Stimulated activated CD4-positive, alpha-beta T cell treated with anti-CD3 and anti-CD28 coated beads, Interleukin-4, amount 100 ng/mL, for 1 hour (primary cell): ENCODE data around the gene SELENOI.
"Not testable (repeated sequence)": the region's sequence is repeated elsewhere in the genome, so short reads cannot be mapped to it uniquely, and the experiment has no call there.

ENCODE experiments used
- DNase-seq: peaks from one replicate; pipeline ENCODE4 v3.0.0-alpha.2; 2020

SELENOI gene

DNA sequence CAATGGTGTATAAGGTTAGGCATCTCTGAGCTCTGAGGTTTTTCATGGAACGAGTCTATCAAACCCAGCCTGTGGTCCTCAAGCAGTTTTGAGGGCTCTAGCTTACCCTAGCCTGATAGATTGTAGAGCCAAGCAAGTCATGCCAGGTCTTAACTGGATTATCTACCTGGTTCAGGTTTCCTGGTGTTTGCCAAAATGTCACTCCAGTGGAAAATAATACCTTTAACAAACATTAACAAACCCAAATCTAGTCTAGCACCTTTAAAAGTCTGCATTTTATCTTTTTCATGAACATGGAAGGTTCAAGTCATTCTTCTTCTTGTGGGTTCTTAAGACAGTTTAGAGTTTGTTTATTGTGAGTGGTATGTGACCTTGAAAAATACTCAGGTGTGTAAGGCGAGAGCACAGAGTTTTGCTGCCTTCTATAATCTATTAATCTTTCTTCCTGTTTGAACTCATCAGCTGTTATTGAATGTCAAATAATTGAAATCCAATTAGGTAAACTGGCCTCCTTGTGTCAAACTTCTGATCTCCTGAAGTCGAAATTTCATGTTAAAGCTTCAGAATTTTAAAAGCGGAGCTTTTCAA, 14.0 kb downstream of the SELENOI start:
- no peak for DNase-seq

DNA sequence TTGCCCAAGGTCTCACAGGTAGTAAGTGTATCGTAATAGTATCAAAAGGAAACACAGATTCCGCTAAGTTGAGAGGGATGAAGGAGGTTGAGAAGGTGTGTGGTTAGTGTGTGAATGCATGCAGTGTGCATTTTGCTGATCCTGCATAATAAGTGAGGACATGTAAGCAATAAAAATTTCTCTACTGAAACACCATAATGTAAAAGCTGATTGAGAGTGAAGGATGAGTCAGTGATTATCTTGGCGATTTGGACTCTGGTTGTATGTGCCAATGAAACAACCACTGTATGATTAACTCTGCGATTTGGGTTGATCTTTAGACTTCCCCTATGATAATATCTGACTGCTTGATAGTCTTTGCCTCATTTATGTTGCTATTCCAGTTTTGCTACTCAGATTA, 17.4 kb downstream of the SELENOI start:
- DNase-seq, result no peak

- DNase-seq, result no peak
Measured at GRCh38 chr2:26363958-26364357, 18.0 kb downstream of the SELENOI start.

- no peak for DNase-seq
Measured at GRCh38 chr2:26364669-26365068, 18.7 kb downstream of the SELENOI start.

- no peak for DNase-seq
Measured at GRCh38 chr2:26366957-26367356, 21.0 kb downstream of the SELENOI start.

DNA sequence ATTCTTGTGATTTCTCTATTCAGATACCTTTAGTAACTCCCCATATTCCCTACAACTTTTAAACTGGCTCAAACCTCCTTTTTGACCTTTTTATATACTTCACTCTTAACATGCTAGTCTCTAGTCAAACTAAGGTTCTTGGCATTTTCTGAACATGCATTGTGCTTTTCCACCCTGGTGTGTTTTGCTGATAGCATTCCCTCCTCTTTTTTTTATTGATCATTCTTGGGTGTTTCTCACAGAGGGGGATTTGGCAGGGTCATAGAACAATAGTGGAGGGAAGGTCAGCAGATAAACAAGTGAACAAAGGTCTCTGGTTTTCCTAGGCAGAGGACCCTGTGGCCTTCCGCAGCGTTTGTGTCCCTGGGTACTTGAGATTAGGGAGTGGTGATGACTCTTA, 23.7 kb downstream of the SELENOI start:
- DNase-seq, result not testable (repeated sequence)

GRCh38 chr2:26370909-26371308, 25.0 kb downstream of the SELENOI start:
- not testable (repeated sequence) for DNase-seq

DNA sequence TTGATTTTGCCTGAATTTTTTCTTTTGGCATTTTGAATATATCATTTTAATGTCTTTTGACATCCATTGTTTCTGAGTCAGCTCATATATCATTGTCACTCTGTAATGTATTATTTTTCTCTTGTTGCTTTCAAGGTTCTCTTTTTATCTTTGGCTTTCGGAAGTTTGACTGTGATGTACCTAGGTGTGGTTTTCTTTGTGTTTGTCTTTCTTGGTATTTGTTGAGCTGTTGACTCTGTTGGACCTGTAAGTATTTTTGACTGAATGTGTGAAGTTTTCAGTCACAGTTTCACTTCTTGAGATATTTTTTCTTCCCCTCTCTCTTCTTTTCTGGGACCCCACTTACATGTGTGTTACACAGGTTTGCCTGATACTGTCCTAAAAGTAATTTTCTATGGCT, 30.9 kb downstream of the SELENOI start:
- no peak for DNase-seq

DNA sequence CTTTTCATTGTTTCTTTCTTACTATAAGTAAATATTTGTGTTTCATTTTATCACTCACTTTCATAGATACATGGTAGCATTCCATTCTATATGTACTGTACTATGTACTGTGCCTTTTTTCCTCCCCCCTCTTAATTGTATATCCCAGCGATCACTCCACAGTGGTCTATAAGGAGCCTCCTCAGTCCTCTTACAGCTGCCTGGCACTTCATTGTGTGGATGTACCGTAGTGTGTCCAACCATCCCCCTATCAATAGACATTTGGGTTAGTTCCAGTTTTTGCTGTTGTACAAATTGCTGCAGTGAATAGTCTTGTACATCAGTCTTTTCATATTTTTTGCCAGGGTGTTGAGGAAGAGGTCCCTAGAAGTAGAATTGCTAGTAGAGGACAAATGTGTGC, 34.3 kb downstream of the SELENOI start:
- no peak for DNase-seq

- DNase-seq, result no peak
Measured at GRCh38 chr2:26382564-26382963, 36.6 kb downstream of the SELENOI start.

- DNase-seq, result no peak
Measured at GRCh38 chr2:26384183-26384582, 38.2 kb downstream of the SELENOI start.

DNA sequence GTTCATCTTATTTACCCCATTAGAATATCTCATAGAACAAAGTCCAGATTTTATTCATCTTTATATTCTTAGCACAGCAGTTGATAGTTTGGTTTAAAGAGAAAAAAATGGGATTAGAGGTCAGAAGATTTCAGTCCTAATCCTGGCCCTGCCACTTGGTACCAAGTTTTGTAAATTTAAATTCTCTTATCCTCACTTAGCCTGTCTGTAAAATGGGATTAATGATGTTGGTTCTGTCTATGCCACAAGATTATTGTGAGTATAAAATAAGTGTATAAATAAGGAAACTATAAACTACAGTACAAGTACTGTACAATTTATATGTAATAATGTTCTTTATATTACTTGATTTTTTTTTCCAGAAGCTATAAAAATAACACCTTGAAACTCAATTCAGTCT, 38.7 kb downstream of the SELENOI start:
- no peak for DNase-seq

GRCh38 chr2:26387189-26387588, 41.2 kb downstream of the SELENOI start:
- no peak for DNase-seq

DNA sequence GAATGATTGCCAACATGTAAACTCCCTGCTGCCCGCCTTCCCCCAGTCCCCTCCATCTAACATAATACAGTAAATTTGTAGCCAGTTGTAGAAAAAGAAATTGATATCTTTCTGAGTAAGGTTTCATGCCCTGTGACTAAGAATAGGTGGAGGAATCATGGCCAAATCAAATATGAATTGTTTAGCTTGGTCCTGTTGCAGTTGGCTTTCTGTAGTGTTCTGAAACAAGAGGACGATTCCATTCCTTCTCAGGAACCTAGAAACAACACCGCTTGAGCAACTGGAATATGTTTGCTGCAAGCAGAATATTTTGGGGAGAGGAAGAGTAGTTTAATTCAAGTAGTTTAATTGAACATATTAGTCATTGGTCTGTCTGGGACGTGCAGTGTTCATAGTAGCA, 48.8 kb downstream of the SELENOI start:
- DNase-seq, result no peak

DNA sequence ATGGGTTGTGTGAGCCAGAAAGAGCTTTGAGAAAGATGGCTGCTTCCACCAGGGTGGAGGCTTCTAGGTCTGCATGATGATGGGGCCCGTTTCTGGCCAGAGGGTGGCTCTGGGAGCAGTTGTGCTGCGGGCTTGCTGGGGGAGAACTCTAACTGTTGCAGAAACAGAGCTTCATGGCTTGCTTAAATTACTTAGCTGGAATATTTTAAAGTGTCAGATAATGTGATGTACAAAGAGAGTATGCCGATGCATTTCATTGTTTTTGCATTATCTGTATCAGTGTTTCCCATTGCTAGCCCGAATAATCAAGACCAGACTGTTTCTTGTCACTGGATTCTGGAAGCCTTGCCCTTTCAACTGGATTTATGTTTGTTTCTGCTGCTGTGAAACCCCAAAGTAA, 49.5 kb downstream of the SELENOI start:
- no peak for DNase-seq

- DNase-seq, result peak; percentile 18
Measured at GRCh38 chr2:26396734-26397298, 50.9 kb downstream of the SELENOI start.

DNA sequence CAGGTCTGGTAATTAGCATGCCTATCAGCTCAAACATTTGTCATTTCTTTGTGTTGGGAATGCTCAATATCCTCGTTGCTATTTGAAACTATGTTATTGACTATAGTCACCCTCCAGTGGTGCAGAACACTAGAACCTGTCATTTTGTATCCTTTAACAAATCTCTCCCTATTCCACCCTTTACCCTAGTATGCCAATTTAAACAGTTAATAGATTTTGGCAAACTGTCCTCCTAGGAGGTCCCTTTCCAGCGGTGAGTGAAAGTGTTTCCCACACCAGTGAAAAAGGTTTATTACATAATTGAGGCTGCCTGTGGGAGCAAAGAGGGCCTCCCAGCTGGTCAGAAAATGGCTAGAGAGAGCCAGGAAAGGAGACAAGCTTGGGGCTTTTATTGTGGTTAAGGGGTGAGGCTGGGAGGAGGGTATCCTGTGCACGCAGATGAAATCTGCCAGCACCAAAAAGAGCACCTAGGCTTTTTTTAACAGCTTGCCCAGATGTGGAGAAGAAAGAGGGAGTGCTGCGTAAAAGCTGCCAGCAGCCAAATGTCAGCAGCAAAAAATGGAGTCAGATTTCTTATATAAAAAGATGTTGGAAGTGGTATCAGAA, 53.9 kb downstream of the SELENOI start:
- DNase-seq, result no peak

DNA sequence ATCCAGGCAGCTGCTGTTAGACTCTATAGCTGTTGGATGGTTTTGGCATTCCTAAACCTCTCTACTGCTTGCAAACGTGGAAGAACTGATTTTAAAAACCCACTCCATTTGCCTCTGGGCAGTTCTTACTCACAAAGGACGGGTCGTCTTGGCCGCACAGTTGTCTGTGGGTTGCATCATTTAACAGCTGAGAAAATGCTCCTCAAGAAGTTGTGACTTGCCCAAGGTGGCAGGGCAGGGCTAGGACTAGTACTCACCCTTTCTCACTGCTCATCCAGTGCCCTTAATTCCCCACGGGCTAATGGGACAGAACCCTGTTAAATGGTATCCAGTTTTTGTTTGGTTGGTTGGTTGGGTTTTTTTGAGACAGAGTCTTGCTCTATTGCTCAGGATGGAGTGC, 54.8 kb downstream of the SELENOI start:
- DNase-seq, result no peak

DNA sequence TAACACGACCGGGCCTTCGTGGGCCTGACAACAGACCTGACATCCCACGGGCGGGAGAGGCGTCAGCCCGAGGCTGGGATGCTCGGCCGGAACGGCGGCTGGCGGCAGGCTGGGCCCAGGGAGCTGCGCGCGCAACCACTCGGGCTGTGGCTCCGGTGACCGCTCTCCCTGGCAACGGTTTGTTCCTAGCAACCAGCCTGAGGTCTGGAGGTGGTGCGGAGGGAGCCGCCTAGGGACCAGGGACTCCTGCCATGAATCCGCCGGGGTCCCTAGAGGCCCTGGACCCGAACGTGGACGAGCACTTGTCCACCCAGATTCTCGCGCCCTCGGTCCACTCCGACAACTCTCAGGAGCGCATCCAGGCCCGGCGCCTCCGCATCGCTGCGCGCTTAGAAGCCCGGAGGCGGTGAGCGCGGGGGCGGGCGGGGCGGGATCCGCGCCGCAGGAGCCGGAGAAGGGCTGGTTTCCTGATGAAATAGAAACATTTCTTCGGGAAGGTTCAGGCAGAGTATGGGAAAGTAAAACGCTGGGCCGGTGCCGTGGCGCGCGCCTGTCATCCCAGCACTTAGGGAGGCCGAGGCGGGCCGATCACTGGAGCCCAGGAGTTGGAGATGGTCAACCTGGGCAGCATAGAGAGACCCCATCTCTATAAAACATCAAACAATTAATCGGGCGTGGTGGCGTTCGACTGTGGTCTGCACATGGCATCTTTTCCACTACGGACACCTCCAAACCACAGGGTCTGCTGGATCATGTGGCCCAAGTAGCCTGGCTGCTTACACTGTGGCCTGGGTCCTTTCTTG, 56.0 kb downstream of the SELENOI start, which contains the start of gene DRC1:
Gene DRC1 (plus strand): TSS at position 182 of the 803 bp plus-strand sequence. CDS start 70 bp downstream, at position 252.
- DNase-seq, result peak; percentile 6

DNA sequence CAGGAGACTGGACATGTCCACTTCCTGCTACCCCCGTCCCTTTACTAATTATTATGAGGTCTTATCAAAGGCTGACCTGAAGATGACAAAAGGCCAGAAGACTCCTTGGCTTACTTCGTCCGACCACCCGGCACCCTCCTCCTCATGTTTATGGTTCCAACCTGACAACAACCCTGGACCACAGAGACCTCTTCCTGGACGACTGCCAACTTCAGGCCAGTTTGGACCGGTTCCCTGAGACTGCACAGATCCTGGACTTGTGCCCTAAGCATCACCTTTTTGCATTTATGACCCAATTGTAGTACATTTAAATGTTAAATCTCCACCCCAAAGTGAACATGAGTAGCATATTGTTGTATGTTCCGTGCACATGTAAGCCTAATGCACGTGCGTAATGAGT, 61.6 kb downstream of the SELENOI start:
- no peak for DNase-seq

DNA sequence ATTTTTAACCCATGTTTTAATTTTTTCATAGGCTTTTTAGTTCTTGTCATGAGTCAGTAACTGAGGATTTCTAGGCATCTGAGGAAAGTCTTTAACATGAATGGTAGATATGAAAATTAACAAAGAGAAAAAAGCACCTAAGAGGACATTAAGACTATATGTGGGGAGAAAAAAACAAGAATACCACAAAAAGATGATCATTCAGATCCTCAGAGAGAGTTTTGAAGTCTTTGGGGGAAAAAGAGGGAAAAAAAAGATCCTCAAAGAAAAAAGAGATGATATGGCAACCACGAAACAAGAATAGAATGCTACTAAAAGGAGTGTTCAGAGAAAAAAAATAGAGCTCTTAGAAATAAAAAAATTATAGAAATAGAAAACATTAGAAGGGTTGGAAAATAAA, 63.8 kb downstream of the SELENOI start:
- no peak for DNase-seq

DNA sequence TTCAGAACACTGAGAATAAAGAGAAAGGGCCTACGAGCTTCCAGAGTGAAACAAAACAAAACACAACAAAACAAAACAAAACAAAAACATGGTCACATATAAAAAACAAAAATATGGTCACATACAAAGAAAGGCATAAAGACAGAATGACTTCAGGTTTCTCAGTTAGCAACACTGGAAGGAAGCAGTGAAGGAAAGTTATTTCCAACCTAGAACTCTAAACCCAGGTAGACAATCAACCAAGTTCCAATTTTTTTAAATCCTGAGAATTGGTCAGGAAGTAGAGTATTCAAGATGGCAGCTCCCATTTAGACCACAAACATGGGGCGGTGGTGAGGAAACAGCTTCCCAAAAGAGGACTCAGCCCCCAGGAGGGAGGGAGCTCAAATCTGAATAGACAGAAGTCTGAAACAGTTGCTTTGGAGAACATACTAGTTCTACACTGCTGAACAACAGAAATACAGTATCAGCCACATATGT, 64.9 kb downstream of the SELENOI start:
- DNase-seq, result no peak

GRCh38 chr2:26411419-26411818, 65.5 kb downstream of the SELENOI start:
- no peak for DNase-seq
